Measurements from ENCODE around the gene WDR72.

DNA sequence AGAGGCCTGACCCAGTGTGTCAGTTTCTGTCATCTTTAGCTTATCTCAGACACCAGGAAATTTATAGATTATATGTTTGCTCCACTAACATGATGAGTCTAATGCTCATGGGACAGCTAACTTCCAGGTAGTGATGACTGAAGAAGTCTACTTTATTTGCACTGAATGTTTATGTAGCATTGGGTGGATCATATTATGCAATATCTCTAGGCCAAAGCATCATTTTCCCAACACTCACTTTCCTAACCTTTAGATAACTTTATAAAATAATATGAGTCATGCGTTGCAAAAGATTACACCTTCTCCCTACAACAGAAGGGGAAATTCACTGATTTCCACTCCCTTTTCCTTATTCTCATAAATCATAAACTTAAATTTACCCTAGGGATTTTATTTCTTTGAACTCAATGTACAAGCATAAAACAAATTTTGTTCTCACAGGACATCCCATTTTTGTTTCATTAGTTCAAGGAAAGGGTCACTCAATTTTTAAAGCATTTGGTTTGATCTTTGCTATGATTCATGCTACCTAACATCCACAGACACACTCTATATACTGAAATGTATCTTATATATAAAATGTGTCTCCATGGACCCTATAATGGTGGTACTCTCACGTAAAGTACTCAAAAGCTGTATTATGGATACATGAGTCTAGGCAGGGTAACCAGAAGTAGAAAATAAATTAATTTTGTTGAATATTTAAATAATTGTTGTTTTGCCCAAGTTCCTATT, 225.2 kb downstream of the WDR72 start:
- no peak for TF ChIP-seq POLR2AphosphoS5 (IDR thresholded peaks at IDR 0.05; ENCODE audit: low read depth, low read length)
- no peak for TF ChIP-seq POLR2A (IDR thresholded peaks at IDR 0.05; ENCODE audit: low read depth, low read length)
